SIG-M5 (cell line): ENCODE results near the gene ARID5B.

Experiments
- DNase-seq: peaks from one replicate; lab custom pipeline; 2025; lab: John Stamatoyannopoulos, UW

The ARID5B gene

GRCh38 chr10:61883371-61884025 lies 18.0 kb upstream of the ARID5B start:
- no peak for DNase-seq

- no peak for DNase-seq
These were observed 13.7 kb upstream of the ARID5B start for GRCh38 chr10:61887772-61888171.

GRCh38 chr10:61888744-61889143 lies 12.8 kb upstream of the ARID5B start:
- DNase-seq, result no peak

GRCh38 chr10:61890430-61890829 lies 11.1 kb upstream of the ARID5B start:
- DNase-seq, result no peak

- no peak for DNase-seq
These were observed 10.6 kb upstream of the ARID5B start for GRCh38 chr10:61890881-61891409.

- no peak for DNase-seq
These were observed 9.5 kb upstream of the ARID5B start for GRCh38 chr10:61891906-61892585.

- DNase-seq, result no peak
These were observed 8.5 kb upstream of the ARID5B start for GRCh38 chr10:61892961-61893360.

- DNase-seq, result no peak
These were observed 7.4 kb upstream of the ARID5B start for GRCh38 chr10:61894133-61894532.

- no peak for DNase-seq
These were observed 5.5 kb upstream of the ARID5B start for GRCh38 chr10:61895898-61896600.

- DNase-seq, result no peak
These were observed 4.4 kb upstream of the ARID5B start for GRCh38 chr10:61896854-61897661.

- no peak for DNase-seq
These were observed 3.6 kb upstream of the ARID5B start for GRCh38 chr10:61897671-61898434.

GRCh38 chr10:61898435-61898778 lies 3.1 kb upstream of the ARID5B start:
- no peak for DNase-seq

GRCh38 chr10:61899069-61899531 lies 2.4 kb upstream of the ARID5B start:
- no peak for DNase-seq

GRCh38 chr10:61899663-61899996 lies 1.9 kb upstream of the ARID5B start:
- DNase-seq, result no peak

GRCh38 chr10:61899997-61900828 lies 1.3 kb upstream of the ARID5B start:
- DNase-seq, result peak; percentile 62

- no peak for DNase-seq
These were observed 438 bp downstream of the ARID5B start for GRCh38 chr10:61901829-61902444.

GRCh38 chr10:61902445-61903220 lies 1.1 kb downstream of the ARID5B start:
- DNase-seq, result no peak

GRCh38 chr10:61903221-61903927 lies 1.9 kb downstream of the ARID5B start:
- DNase-seq, result no peak

- no peak for DNase-seq
These were observed 2.4 kb downstream of the ARID5B start for GRCh38 chr10:61903928-61904344.
